ENCODE measurements around the gene GP2.

DNA sequence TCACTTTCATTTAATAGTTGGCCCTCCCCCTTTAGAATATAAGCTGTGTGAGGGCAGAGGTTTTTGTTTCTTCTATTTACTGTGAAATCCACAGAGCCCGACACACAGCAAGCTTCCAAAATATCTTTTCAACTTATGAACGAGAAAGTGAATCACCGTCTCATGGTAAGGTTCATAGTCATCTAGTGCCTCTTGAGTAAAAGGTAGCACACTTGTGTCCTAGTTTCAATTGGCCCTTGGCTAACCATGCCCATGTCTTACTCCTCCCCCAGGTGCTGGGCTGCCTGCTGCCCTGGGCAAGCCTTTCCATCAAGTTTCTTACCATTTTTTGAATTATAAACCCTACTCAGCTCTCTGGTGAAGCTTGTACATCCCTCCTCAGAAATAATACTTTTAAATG lies 12.4 kb upstream of the GP2 start:
- TF ChIP-seq, protein P1, sequence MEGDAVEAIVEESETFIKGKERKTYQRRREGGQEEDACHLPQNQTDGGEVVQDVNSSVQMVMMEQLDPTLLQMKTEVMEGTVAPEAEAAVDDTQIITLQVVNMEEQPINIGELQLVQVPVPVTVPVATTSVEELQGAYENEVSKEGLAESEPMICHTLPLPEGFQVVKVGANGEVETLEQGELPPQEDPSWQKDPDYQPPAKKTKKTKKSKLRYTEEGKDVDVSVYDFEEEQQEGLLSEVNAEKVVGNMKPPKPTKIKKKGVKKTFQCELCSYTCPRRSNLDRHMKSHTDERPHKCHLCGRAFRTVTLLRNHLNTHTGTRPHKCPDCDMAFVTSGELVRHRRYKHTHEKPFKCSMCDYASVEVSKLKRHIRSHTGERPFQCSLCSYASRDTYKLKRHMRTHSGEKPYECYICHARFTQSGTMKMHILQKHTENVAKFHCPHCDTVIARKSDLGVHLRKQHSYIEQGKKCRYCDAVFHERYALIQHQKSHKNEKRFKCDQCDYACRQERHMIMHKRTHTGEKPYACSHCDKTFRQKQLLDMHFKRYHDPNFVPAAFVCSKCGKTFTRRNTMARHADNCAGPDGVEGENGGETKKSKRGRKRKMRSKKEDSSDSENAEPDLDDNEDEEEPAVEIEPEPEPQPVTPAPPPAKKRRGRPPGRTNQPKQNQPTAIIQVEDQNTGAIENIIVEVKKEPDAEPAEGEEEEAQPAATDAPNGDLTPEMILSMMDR (conservative IDR thresholded peaks at IDR 0.05; ENCODE audit: low read length): no peak
- no peak for TF ChIP-seq EZH2phosphoT487 (IDR thresholded peaks at IDR 0.05; ENCODE audit: borderline replicate concordance)
